ENCODE results near the gene C8G.

Gene C8G

DNA sequence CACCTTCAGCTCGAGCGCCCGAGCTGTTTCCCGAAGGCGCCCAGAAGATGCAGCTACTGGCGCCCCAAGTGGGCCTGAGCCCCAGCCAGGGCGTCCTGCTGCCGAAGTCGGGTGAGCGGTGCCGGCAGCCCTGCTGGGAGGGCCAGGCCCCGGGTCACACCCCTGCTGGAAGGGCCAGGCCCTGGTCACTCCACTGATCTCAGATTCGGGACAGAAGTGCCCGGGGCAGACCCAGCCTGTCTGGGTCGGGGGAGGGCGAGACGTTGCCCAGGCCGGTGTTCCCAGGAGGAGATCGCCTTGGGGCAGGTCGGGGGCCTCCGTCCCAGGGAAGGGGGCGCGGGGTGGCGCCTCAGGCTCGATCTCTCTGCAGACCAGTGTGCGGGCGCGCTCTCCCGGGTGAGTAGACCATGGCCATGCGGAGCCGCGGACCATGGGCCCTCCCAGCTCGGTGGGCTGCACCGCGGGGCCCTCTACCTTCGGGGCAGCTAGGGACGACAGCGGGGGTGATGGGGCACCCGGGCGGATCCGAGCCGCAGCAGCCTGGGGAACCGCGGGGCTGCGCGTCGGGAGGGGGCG lies 40.1 kb downstream of the C8G start:
- no peak for DNase-seq

DNA sequence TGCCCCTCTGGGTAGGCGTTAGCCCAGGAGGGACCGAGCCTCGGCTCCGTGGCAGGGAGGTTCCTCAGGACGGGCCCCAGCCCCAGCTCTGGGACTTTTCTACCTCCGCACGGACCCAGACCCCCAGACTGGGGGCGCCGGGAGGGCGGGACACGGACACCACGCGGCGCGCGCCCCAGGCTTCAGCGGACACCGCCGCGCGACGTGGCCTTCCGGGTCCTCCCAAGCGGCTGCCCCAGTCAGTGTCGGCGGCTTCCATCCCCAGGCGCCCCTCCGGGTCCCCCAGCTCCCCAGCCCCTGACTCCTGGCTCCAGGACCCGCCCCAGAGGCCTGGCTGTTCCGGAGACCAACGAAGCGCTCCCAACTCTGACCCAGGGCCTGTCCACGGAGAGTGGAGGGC lies 40.8 kb downstream of the C8G start:
- DNase-seq, result no peak

DNA sequence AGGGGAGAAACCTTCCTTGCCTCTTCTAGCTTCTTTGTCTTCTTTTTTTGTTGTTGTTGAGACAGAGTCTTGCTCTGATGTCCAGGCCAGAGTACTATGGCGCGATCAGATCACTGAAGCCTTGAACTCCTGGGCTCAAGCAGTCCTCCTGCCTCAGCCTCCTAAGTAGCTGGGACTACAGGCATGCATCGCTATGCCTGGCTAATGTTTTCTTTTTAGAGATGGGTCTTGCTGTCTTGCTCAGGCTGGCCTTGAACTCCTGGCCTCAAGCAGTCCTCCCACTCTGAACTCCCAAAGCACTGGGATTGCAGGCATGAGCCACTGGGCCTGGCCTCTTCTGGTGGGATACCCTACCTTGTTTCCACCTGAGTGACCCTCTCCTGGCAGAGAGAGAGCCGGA lies 43.8 kb downstream of the C8G start:
- DNase-seq, result no peak

DNA sequence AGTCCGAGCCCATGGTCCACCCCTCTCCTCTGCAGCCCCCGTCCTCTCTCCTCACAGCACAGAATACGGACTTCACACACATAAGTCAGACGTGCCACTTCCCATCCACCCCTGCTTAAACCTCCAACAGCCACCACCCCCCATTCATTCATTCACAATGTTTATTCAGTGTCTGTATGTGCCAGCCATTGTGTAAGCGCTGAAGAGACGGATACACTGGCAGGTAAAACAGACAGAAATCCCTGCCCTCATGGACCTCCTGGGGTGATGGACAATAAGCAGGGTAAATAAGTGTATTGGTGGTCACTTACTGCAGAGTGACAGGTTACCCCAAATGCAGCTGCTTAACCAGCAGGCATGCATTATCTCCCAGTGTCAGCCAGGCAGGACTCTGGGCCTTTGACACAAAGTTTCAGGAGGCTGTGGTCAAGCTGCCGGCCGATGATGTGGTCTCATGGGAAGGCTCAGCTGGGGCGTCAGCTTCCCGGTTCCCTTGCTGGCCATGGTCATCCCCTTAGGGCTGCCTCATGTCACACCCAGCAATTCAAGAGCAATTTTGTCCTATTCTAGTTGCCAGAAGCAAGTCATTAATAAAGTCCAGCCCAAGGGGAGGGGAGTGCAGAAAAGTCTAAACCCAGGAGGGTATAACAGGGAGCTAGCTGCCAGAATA lies 45.3 kb downstream of the C8G start:
- no peak for DNase-seq

DNA sequence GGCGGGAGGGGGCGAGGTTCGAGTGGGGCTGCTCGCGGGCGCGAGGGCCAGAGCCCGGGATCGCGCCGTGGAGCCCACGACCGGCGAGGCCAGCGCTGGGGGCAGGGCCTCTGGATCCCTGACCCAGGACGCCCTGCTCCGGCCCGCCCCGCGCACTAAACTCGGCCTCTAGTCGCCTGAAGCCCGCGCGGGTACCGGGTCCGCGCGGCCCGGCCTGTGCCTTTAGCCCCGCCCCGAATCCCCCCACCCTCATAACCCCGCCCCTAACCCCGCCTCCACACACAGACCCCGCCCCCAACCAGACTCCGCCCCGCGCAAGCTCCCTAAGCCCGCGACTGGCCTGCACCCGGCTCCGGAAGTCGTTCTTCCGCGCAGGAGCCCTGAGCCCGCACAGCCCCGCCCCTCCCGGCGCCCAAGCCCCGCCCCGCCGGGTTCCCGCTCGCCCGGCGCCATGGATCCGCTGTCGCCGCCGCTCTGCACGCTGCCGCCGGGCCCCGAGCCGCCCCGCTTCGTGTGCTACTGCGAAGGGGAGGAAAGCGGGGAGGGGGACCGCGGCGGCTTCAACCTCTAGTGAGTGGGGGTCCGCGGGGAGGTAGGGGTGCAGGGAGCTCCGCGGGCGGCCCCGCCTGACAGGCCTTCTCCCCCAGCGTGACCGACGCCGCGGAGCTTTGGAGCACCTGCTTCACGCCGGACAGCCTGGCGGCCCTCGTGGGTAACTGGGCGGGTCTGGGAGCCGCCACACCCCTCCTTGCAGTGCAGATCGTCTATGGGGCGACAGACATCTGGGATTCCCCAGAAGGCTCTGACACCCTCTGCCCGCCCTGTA lies 47.2 kb downstream of the C8G start, which contains the start of gene PAXX:
PAXX (plus strand) TSS at position 430 of the 826 bp plus-strand sequence; CDS start at position 452, 22 bp downstream.
- DNase-seq, result peak; percentile 98

DNA sequence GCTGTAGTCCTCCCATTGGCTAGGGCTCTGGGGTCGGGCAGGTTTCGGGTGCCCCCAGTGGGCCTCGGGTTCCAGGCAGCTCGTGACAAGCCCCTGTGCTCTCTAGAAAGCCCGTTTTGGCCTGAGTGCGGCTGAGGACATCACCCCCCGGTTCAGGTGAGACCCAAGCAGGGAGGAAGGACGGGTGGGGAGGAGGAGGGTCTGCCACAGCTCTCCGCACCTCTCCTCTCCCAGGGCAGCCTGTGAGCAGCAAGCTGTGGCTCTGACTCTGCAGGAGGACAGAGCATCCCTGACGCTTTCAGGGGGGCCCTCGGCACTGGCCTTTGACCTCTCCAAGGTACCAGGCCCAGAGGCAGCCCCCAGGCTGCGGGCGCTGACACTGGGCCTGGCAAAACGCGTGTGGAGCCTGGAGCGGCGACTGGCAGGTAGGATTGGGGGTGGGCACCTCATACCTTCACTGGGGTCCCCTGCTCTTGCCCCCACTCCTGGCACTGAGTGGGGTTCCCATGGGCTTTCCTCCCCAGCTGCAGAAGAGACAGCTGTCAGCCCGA lies 47.9 kb downstream of the C8G start:
- DNase-seq, result no peak

DNA sequence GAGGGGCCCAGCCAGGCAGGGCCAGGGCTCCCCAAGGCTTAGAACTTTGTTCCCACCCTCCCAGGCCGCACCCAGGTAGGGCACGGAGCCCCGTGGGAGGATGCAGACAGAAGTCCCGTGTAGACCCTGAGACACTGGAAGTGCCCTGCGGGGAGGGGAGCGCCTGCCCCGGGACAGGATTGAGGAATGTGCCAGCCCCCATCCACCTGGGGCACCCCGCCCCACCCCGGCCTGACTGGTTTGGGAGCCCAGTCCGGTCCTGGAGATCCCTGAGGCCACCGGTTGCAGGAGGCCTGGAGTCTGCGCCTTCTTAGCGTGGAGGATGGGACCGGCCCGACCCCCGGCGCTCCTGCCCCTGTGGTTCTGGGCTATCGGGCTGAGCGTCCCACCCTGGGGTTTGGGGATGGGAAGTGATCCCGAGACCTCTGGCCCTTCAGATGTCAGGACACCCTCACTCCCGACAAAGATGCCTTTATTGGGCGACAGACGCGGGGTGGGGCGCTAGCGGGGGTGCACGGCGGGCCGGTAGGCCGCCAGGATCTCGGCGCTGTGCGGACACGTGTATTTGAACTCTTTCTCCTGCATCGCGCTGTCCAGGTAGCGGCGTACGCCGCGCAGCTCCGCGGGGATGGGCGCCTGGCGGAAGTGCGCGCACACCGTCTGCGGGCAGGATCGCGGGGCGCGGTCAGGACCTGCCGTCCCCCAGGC lies 49.3 kb downstream of the C8G start:
- no peak for DNase-seq

DNA sequence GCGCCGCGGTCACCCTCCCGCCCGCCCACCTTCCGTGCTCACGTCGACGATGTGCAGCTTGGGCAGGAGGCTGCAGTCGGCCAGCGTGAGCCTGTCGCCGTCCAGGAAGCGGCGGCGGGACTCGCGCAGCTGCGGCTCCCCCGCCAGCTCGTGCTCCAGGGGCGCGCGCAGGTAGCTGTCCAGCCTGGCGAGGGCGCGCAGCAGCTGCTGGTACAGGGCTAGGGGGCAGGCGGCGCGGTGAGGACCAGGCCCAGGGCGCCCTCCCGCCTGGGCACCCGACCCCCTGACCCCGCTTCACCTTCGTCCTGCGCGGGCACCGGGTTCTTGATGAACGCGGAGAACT lies 49.8 kb downstream of the C8G start:
- DNase-seq, result no peak

DNA sequence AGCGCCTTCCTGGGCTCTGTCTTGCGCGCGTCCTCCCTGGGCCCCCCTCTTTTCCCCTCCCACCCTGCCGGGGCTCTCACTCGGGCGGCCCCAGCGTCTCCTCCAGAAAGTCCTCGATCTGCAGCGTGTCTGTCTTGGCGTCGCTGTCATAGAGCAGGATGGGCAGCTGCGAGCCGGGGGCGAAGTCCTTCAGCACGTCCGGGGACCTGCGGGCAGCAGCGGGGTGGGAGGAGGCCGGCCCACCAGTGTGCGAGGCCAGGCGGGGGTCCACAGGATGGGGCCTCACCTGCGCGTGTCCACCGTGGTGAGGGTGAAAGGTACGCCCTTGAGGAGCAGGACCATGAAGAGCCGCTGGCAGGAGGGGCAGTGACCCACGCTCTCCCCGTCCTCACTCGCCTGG lies 50.3 kb downstream of the C8G start:
- no peak for DNase-seq

DNA sequence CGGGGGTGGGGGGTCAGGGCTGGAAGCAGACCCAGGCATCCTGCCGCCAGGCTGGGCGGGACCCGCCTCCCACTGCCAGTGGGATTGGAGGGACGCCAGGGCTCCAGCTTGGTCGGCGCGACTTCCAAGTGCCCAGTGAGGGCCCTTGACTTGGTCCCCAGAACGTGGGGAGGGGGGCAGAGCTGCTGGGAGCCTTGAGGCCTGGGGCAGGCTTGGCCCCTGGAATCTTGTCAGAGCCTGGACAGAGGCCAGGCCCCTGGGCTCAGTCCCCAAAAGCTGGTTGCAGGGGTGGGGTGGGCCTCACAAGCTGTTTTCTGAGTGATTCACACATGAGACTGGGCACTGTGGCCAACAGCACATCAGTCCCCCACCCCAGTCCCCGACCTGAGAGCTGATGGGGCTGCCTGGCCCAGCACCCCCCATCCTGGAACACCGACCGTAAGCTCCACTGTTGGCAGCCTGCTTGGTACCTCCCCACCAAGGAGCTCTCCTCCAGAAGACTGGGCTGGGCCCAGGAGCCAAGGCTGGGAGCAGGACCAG lies 50.8 kb downstream of the C8G start:
- no peak for DNase-seq

Data from activated CD4-positive, CD25-positive, alpha-beta regulatory T cell treated with anti-CD3 and anti-CD28 coated beads, Interleukin-2, amount 50 U/mL, for 72 hours (primary cell).